HEK293T (cell line): ENCODE measurements around the gene ITGA11.

Source experiments
- CTCF ChIA-PET: fragments of 350-600 bp; formaldehyde crosslinking; extraction: SDS; loops from one replicate; lab custom pipeline; 2021; ENCODE audit warnings: antibody characterized with exemption, inconsistent platforms; lab: Yijun Ruan, JAX
- POLR2A ChIA-PET: fragments of 350-600 bp; formaldehyde crosslinking; extraction: SDS; loops from one replicate; lab custom pipeline; 2020; ENCODE audit warnings: antibody characterized with exemption, inconsistent platforms; lab: Yijun Ruan, JAX
- DNase-seq: peaks from one replicate; pipeline ENCODE4 v3.0.0; 2012; ENCODE audit warnings: mixed read lengths; ENCODE audit errors: extremely low spot score
- ARNT ChIP-seq: fragments of 450-650 bp; IDR thresholded peaks from 2 replicates; pipeline ENCODE4 v1.6.1; 2017; ENCODE audit warnings: mild to moderate bottlenecking
- BHLHE40 ChIP-seq: fragments of 450-650 bp; IDR thresholded peaks from 2 replicates; pipeline ENCODE4 v1.6.1; 2016; ENCODE audit warnings: mild to moderate bottlenecking, moderate library complexity, borderline replicate concordance
- CTBP1 ChIP-seq: fragments of 450-650 bp; IDR thresholded peaks from 2 replicates; pipeline ENCODE4 v1.6.1; 2016; ENCODE audit warnings: borderline replicate concordance
- ELF4 ChIP-seq: fragments of 450-650 bp; IDR thresholded peaks from 2 replicates; pipeline ENCODE4 v1.6.1; 2017; ENCODE audit warnings: antibody characterized with exemption
- FOXA1 ChIP-seq: fragments of 450-650 bp; IDR thresholded peaks from 2 replicates; pipeline ENCODE4 v1.6.1; 2016; ENCODE audit warnings: mild to moderate bottlenecking
- FOXK2 ChIP-seq: fragments of 450-650 bp; IDR thresholded peaks from 2 replicates; pipeline ENCODE4 v1.6.1; 2016; ENCODE audit warnings: mild to moderate bottlenecking
- FOXM1 ChIP-seq: fragments of 450-650 bp; IDR thresholded peaks from 2 replicates; pipeline ENCODE4 v1.6.1; 2017; ENCODE audit warnings: mild to moderate bottlenecking, borderline replicate concordance
- HDGF ChIP-seq: fragments of 450-650 bp; IDR thresholded peaks from 2 replicates; pipeline ENCODE4 v1.6.1; 2017; ENCODE audit warnings: antibody characterized with exemption, borderline replicate concordance
- L3MBTL2 ChIP-seq: fragments of 450-650 bp; conservative IDR thresholded peaks from 2 replicates; pipeline ENCODE4 v1.6.1; 2016; ENCODE audit warnings: mild to moderate bottlenecking
- LEF1 ChIP-seq: fragments of 450-650 bp; IDR thresholded peaks from 2 replicates; pipeline ENCODE4 v1.6.1; 2017; ENCODE audit warnings: mild to moderate bottlenecking, borderline replicate concordance
- NFRKB ChIP-seq: fragments of 450-650 bp; IDR thresholded peaks from 2 replicates; pipeline ENCODE4 v1.6.1; 2016; ENCODE audit warnings: mild to moderate bottlenecking, moderate library complexity
- SP1 ChIP-seq: fragments of 450-650 bp; IDR thresholded peaks from 2 replicates; pipeline ENCODE4 v1.6.1; 2017
- SUZ12 ChIP-seq: fragments of 450-650 bp; IDR thresholded peaks from 2 replicates; pipeline ENCODE4 v1.6.1; 2016; ENCODE audit warnings: mild to moderate bottlenecking
- TARDBP ChIP-seq: fragments of 450-650 bp; IDR thresholded peaks from 2 replicates; pipeline ENCODE4 v1.6.1; 2016
- ZNF384 ChIP-seq: fragments of 450-650 bp; IDR thresholded peaks from 2 replicates; pipeline ENCODE4 v1.6.1; 2016
- TF ChIP-seq, protein P1 (sequence below): fragments of 450-650 bp; IDR thresholded peaks from 2 replicates; pipeline ENCODE4 v1.6.1; 2016

Gene ITGA11

GRCh38 chr15:68295014-68295805 is 136.8 kb downstream of the ITGA11 start:
- ChIA-PET CTCF (no interaction called here), POLR2A (interaction anchor here (2.1 kb wide), 1 partner anchor 18 kb away, joined by 10 read pairs; the partner anchor contains the start of gene FEM1B)
- no peak for DNase-seq
- TF ChIP-seq FOXK2 (no peak), CTBP1 (peak; percentile 49; the same call in 1 of the 2 replicates), LEF1 (no peak), HDGF (no peak), NFRKB (no peak), TARDBP (no peak), ZNF384 (no peak), ARNT (peak; percentile 70; the same call in 1 of the 2 replicates), FOXA1 (no peak), SUZ12 (no peak), ELF4 (no peak)
- TF ChIP-seq, protein P1, sequence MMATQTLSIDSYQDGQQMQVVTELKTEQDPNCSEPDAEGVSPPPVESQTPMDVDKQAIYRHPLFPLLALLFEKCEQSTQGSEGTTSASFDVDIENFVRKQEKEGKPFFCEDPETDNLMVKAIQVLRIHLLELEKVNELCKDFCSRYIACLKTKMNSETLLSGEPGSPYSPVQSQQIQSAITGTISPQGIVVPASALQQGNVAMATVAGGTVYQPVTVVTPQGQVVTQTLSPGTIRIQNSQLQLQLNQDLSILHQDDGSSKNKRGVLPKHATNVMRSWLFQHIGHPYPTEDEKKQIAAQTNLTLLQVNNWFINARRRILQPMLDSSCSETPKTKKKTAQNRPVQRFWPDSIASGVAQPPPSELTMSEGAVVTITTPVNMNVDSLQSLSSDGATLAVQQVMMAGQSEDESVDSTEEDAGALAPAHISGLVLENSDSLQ = peak; percentile 90

- TF ChIP-seq SP1 (no peak), HDGF (no peak), ZNF384 (no peak), L3MBTL2 (no peak), BHLHE40 (no peak)
- TF ChIP-seq, protein P1 = no peak
- POLR2A ChIA-PET = no interaction called here
- no peak for DNase-seq
- CTCF ChIA-PET = no interaction called here
Observed at GRCh38 chr15:68292967-68293366, 139.0 kb downstream of the ITGA11 start.

DNA sequence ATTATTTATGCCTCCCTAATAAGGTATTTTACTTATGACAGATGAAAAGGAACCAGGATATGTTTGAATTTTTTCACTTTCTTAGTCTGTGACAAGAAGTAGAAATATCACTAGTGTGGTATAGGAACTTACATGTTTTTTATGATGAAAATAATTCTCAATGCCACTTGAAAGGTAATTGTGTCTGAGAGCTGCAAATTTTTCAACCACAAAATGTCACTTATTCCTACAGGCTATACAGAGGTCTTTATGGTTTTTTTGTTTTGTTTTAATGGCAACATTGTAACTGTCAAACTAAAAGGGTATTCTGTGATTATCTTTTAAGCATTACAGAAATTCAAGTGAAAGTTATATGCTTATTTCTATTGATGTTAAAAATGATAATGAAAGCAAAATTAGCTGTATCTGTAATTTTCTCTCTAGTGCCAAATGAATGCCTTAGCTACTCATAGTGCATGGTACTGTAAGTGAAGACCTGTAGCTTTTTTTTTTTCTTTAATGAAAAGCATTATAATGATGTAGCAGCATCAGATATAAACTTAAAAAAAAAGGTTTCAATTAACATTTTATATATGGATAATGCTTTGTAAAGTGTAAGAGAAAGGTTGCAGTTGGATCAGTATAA is 139.7 kb downstream of the ITGA11 start:
- DNase-seq = no peak
- ChIA-PET CTCF (interaction anchor here (0.9 kb wide), 1 partner anchor 40 kb away, joined by 3 read pairs; no protein-coding TSS in a partner anchor), POLR2A (interaction anchor here (3.7 kb wide), 1 partner anchor 15 kb away, joined by 27 read pairs; the partner anchor contains the start of gene FEM1B)
- TF ChIP-seq FOXA1 (no peak), CTBP1 (no peak), ZNF384 (no peak), FOXK2 (no peak)
- TF ChIP-seq, protein P1 = no peak

DNA sequence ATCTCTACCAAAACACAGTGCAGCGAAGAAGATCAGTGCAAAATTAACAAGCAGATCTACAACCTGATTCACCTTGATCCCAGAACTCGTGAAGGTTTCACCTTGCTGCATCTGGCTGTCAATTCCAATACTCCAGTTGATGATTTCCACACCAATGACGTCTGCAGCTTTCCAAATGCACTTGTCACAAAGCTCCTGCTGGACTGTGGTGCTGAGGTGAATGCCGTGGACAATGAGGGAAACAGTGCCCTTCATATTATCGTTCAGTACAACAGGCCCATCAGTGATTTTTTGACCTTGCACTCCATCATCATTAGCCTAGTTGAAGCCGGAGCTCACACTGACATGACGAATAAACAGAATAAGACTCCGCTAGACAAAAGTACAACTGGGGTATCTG is 141.2 kb downstream of the ITGA11 start:
- POLR2A ChIA-PET = interaction anchor here (3.7 kb wide), 1 partner anchor 14 kb away, joined by 27 read pairs; the partner anchor contains the start of gene FEM1B
- TF ChIP-seq, protein P1 = no peak
- TF ChIP-seq ELF4 (no peak), HDGF (no peak), SUZ12 (no peak), NFRKB (no peak), FOXA1 (no peak), L3MBTL2 (no peak), LEF1 (no peak), SP1 (no peak), BHLHE40 (no peak), FOXK2 (no peak), ARNT (no peak), FOXM1 (no peak), ZNF384 (no peak), CTBP1 (no peak), TARDBP (no peak)
- no peak for DNase-seq
- CTCF ChIA-PET = no interaction called here

GRCh38 chr15:68289621-68290352 is 142.2 kb downstream of the ITGA11 start:
- CTCF ChIA-PET = interaction anchor here (1.2 kb wide), 1 partner anchor 17 kb away, joined by 7 read pairs; no protein-coding TSS in a partner anchor
- POLR2A ChIA-PET = interaction anchor here (0.9 to 3.7 kb wide), 2 partner anchors 10 to 13 kb away, joined by 5 to 27 read pairs; partner anchors contain the start of gene FEM1B
- DNase-seq = no peak

More at GRCh38 chr15:68289621-68290352, 142.2 kb downstream of the ITGA11 start:
- TF ChIP-seq FOXM1 (no peak), SP1 (no peak), L3MBTL2 (no peak), NFRKB (no peak), CTBP1 (no peak), ARNT (no peak), BHLHE40 (no peak), SUZ12 (no peak), HDGF (no peak), FOXK2 (no peak), FOXA1 (no peak), TARDBP (no peak), ELF4 (no peak), LEF1 (no peak), ZNF384 (no peak)
- TF ChIP-seq, protein P1 = no peak
